Thyroid gland (tissue), 4 donors: ENCODE measurements around the gene METTL15. TPM values are rescaled to one million over a fixed set of nuclear protein-coding genes. Genes with fewer than 3 reads are reported as not detected.
"Not testable (repeated sequence)": the region's sequence is repeated elsewhere in the genome, so short reads cannot be mapped to it uniquely, and the experiment has no call there.

ENCODE experiments used
- DNase-seq, 2 donors: peaks; one replicate each; pipeline ENCODE4 v3.0.0-alpha.2; 2019
- H3K27ac ChIP-seq, 3 donors: fragments of 200-600 bp; sonication (generic); 1 replicate in 2 of 3; 2 replicates in 1 of 3; pipeline ENCODE4 v1.5.1; 2016 to 2019; ENCODE audit warnings: mild to moderate bottlenecking in 1 of 3, moderate library complexity in 1 of 3
- H3K27me3 ChIP-seq: fragments of 200-600 bp; sonication (generic); one replicate; pipeline ENCODE4 v1.5.1; 2019
- H3K36me3 ChIP-seq, 2 donors: fragments of 200-600 bp; sonication (generic); one replicate each; pipeline ENCODE4 v1.5.1; 2016 to 2019
- H3K4me1 ChIP-seq, 2 donors: fragments of 200-600 bp; sonication (generic); one replicate each; pipeline ENCODE4 v1.5.1; 2017 to 2019
- H3K4me3 ChIP-seq, 3 donors: fragments of 200-600 bp; sonication (generic); replicated peaks in 1 of 3; 1 replicate in 2 of 3; 2 replicates in 1 of 3; pipeline ENCODE4 v1.5.1; 2016; ENCODE audit warnings: mild to moderate bottlenecking in 1 of 3
- H3K9me3 ChIP-seq: fragments of 200-600 bp; sonication (generic); one replicate; pipeline ENCODE4 v1.5.1; 2017
- POLR2A ChIP-seq, 2 donors: fragments of 450-650 bp; IDR thresholded peaks; one replicate each; pipeline ENCODE4 v1.6.1; 2017; ENCODE audit warnings: antibody characterized with exemption in 2 of 2, mild to moderate bottlenecking in 2 of 2, moderate library complexity in 1 of 2
- WGBS, 2 donors: methylation state at CpG; one replicate each; pipeline ENCODE4 v1.1.5; 2017; 5-methylcytosine and 5-hydroxymethylcytosine counted together
- intact Hi-C: fragments of 100-400 bp; cut with DNase I; formaldehyde crosslinking; loops from one replicate; pipeline ENCODE4 v1.15.1; 2023
- total RNA-seq, 4 donors: library from RNA; depleted of rRNA; stranded (reverse); fragments of >200 nt; gene quantifications; one replicate each; pipeline ENCODE4 v1.2.3, GENCODE V29; 2016
- TF ChIP-seq, protein P1 (sequence below), 6 experiments: fragments of 200-600 bp in 3 of 6; fragments of 450-650 bp in 3 of 6; sonication (generic) in 3 of 6; IDR thresholded peaks; one replicate each; pipeline ENCODE4 v1.5.1; 2016 to 2019; ENCODE audit warnings: antibody characterized with exemption in 6 of 6, mild to moderate bottlenecking in 2 of 6, inconsistent platforms in 1 of 6, moderate library complexity in 1 of 6

METTL15 gene
- total RNA-seq, 4 donors from 2014 or later = 13.3 to 40.2 (median 23.4) TPM

DNA sequence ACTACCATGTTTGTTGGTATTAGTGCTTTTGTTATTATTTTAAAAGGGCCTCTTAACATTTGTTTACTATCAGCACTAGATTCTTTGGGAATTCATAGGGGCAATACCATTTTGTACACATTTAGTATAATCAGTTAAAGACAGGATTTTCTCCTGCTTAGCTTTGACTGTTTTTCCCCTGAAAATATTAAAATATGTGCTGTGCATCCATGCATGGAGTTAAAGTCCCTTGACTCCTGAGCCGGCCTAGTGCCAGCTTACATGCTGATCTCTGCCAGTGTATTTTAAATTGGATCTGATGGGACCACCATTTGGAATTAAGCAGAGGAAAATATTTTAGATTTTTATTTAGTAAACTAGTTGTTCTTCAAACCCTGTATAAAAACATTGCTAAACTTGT is 161.4 kb downstream of the METTL15 start:
- TF ChIP-seq, protein P1, sequence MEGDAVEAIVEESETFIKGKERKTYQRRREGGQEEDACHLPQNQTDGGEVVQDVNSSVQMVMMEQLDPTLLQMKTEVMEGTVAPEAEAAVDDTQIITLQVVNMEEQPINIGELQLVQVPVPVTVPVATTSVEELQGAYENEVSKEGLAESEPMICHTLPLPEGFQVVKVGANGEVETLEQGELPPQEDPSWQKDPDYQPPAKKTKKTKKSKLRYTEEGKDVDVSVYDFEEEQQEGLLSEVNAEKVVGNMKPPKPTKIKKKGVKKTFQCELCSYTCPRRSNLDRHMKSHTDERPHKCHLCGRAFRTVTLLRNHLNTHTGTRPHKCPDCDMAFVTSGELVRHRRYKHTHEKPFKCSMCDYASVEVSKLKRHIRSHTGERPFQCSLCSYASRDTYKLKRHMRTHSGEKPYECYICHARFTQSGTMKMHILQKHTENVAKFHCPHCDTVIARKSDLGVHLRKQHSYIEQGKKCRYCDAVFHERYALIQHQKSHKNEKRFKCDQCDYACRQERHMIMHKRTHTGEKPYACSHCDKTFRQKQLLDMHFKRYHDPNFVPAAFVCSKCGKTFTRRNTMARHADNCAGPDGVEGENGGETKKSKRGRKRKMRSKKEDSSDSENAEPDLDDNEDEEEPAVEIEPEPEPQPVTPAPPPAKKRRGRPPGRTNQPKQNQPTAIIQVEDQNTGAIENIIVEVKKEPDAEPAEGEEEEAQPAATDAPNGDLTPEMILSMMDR (IDR thresholded peaks at IDR 0.05) = no peak
- TF ChIP-seq POLR2A (IDR thresholded peaks at IDR 0.05) = no peak
- Histone ChIP-seq H3K9me3 (no peaks in the 10 kb centered on the region), H3K36me3 (no peaks in the 10 kb centered on the region), H3K27ac (no peak overlapping the region), H3K27me3 (no peaks in the 10 kb centered on the region), H3K4me3 (no peak overlapping the region), H3K4me1 (peaks cover 0 to 6% of the 10 kb centered on the region in 2 donors)
- peak; percentile 14 to 52 for DNase-seq
- whole genome bisulfite sequencing, 2 donors = 54 to 58% methylated on average over 1 of the region's 1 CpG
- intact Hi-C loops = no loop called here

DNA sequence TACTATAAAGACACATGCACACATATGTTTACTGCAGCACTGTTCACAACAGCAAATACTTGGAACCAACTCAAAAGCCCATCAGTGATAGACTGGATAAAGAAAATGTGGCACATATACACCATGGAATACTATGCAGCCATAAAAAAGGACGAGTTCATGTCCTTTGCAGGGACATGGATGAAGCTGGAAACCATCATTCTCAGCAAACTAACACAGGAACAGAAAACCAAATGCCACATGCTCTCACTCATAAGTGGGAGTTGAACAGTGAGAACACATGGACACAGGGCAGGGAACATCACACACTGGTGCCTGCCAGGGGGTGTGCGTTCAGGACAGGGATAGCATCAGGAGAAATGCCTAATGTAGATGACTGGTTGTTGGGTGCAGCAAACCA is 164.1 kb downstream of the METTL15 start:
- H3K4me1 ChIP-seq, H3K36me3 ChIP-seq, H3K4me3 ChIP-seq, H3K27me3 ChIP-seq, intact Hi-C loops, DNase-seq, H3K27ac ChIP-seq, H3K9me3 ChIP-seq: not testable (repeated sequence)
- WGBS, 2 donors = 95 to 96% methylated on average over 2 of the region's 2 CpGs

DNA sequence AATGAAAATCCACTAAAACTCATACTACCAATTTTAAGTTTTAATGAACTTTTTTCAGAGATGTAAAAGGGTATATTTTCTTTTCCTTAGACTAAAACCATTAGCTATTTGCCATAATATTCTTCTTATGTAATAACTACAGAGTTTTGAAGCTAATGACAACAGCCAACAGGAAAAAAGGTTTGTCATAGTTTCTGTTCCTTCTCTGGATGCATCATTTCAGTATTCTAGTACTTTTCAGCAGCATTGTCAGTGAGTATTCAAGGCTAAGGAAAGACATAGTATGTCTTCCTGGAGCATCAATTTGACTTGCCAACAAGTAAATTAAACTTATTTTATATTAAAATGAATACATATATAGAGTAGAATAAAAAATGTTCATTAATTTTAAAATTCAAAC is 166.0 kb downstream of the METTL15 start:
- no peak for DNase-seq
- TF ChIP-seq, protein P1 (IDR thresholded peaks at IDR 0.05) = no peak
- no peak for TF ChIP-seq POLR2A (IDR thresholded peaks at IDR 0.05)
- Histone ChIP-seq H3K4me3 (no peak overlapping the region), H3K9me3 (no peaks in the 10 kb centered on the region), H3K4me1 (peaks cover 0 to 3% of the 10 kb centered on the region in 2 donors), H3K27me3 (no peaks in the 10 kb centered on the region), H3K27ac (no peak overlapping the region), H3K36me3 (no peaks in the 10 kb centered on the region)
- intact Hi-C loops = no loop called here

DNA sequence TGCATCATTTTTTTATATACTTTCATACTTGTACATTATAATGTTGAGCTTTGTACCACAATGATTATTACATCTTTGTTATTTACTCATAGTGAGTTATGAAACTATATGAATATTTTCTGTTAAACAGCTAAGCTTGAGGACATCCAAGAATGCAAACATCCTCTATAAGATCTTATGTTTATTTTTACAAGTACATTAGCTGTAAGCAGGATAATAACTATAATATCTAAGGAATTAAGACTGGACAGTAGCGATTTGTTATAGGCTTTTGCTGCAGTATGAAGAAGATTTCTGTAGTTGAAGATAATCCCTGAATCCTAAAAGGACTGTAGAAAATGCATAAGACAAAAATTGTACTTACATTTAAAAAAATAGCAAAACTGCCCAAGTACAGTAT is 176.0 kb downstream of the METTL15 start:
- H3K27me3 ChIP-seq = no peaks in the 10 kb centered on the region
- TF ChIP-seq POLR2A (IDR thresholded peaks at IDR 0.05) = no peak
- TF ChIP-seq, protein P1 (IDR thresholded peaks at IDR 0.05) = no peak
- H3K27ac ChIP-seq = no peak overlapping the region
- DNase-seq = no peak
- intact Hi-C loops = no loop called here
- H3K4me3 ChIP-seq = no peak overlapping the region
- 93 to 100% methylated on average over 1 of the region's 1 CpG for WGBS, 2 donors
- no peaks in the 10 kb centered on the region for H3K9me3 ChIP-seq
- H3K36me3 ChIP-seq = no peaks in the 10 kb centered on the region
- H3K4me1 ChIP-seq = no peaks in the 10 kb centered on the region

DNA sequence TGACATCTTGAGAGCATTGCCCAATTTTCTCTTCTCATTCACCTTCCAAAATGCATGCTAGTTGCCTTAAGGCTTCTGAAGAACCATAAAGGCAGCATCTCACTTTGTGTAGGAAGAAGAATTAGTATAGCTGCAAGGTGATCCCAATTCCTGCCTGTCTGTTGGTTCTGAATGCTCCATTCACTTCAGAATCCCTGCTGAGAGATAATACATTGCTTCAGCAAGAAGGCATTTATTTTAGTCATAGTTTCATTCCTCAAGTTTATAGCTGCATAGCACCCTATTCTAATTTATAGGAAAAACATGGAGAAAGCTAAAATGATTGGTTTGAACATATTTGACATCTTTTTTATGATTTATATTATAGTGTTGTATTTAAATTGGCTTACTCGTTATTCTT is 181.3 kb downstream of the METTL15 start:
- 93 to 96% methylated on average over 1 of the region's 1 CpG for WGBS, 2 donors
- TF ChIP-seq, protein P1 (IDR thresholded peaks at IDR 0.05) = no peak
- no peak for TF ChIP-seq POLR2A (IDR thresholded peaks at IDR 0.05)
- Histone ChIP-seq H3K27me3 (no peaks in the 10 kb centered on the region), H3K9me3 (no peaks in the 10 kb centered on the region), H3K4me1 (no peaks in the 10 kb centered on the region), H3K36me3 (no peaks in the 10 kb centered on the region), H3K4me3 (no peak overlapping the region), H3K27ac (no peak overlapping the region)
- intact Hi-C loops = no loop called here
- DNase-seq = no peak

DNA sequence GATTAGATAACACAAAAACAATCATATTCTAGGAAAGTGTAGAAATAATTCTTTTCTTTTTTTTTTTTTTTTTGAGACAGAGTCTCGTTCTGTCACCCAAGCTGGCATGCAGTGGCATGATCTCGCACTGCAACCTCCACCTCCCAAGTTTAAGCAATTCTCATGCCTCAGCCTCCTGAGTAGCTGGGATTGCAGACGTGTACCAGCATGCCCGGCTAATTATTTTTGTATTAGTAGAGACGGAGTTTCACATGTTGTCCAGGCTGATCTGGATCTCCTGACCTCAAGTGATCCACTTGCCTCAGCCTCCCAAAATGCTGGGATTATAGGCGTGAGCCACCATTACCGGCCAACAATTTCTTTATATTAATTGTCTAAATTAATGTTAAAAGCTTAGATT is 182.8 kb downstream of the METTL15 start:
- H3K27me3 ChIP-seq, DNase-seq, H3K9me3 ChIP-seq, H3K4me3 ChIP-seq, H3K4me1 ChIP-seq, H3K36me3 ChIP-seq, intact Hi-C loops, H3K27ac ChIP-seq: not testable (repeated sequence)
- 92 to 98% methylated on average over 7 of the region's 7 CpGs for WGBS, 2 donors
